Astrocyte (in vitro differentiated cells and primary cell): ENCODE data around the gene TET1.

Source experiments
- CTCF ChIP-seq: IDR thresholded peaks from 2 replicates; pipeline ENCODE4 v1.5.1; 2011; ENCODE audit warnings: low read depth, mild to moderate bottlenecking, inconsistent platforms, low read length, moderate library complexity; ENCODE audit not compliant: insufficient read depth
- EZH2 ChIP-seq: IDR thresholded peaks from 2 replicates; pipeline ENCODE4 v1.6.1; 2012; ENCODE audit warnings: mild to moderate bottlenecking, low read length, inconsistent platforms; ENCODE audit not compliant: insufficient read depth

GRCh38 chr10:68720793-68721672 is 160.9 kb downstream of the TET1 start, which contains the start of gene CCAR1:
- no peak for TF ChIP-seq EZH2
- no peak for TF ChIP-seq CTCF
